B cell (primary cell): ENCODE results near the gene AK9.

ENCODE experiments used
- EZH2 ChIP-seq: IDR thresholded peaks from 2 replicates; pipeline ENCODE4 v1.6.1; 2012; ENCODE audit warnings: borderline replicate concordance, low read depth, mild to moderate bottlenecking, moderate library complexity, low read length; ENCODE audit not compliant: insufficient read depth, poor library complexity, severe bottlenecking
- TF ChIP-seq, protein P1 (sequence below): fragments of 200-600 bp; IDR thresholded peaks from one replicate; pipeline ENCODE4 v1.8.0; 2022; ENCODE audit warnings: antibody characterized with exemption, mild to moderate bottlenecking

DNA sequence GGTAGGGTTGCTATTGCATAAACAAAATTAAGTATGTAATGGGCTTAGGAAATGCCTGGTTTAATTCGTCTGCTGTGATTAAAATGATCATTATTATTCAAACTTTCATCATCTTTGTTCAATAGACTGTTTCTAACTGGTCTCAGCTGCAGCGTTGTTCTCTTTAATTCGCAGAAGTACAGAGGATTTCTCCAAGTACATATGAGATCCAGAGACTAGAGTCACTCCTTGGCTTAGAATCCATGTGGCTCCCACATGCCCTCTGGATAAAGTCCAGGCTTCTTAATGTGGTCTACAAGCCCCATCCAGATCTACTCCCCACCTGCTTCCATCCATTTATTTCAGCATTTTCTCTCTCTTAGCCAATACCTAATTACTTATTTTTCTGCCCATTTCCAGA is 206.9 kb downstream of the AK9 start:
- TF ChIP-seq, protein P1, sequence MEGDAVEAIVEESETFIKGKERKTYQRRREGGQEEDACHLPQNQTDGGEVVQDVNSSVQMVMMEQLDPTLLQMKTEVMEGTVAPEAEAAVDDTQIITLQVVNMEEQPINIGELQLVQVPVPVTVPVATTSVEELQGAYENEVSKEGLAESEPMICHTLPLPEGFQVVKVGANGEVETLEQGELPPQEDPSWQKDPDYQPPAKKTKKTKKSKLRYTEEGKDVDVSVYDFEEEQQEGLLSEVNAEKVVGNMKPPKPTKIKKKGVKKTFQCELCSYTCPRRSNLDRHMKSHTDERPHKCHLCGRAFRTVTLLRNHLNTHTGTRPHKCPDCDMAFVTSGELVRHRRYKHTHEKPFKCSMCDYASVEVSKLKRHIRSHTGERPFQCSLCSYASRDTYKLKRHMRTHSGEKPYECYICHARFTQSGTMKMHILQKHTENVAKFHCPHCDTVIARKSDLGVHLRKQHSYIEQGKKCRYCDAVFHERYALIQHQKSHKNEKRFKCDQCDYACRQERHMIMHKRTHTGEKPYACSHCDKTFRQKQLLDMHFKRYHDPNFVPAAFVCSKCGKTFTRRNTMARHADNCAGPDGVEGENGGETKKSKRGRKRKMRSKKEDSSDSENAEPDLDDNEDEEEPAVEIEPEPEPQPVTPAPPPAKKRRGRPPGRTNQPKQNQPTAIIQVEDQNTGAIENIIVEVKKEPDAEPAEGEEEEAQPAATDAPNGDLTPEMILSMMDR, result no peak
- no peak for TF ChIP-seq EZH2
